Measurements from ENCODE around the gene AKAP13.
"Not testable (repeated sequence)": the region's sequence is repeated elsewhere in the genome, so short reads cannot be mapped to it uniquely, and the experiment has no call there.

Gene AKAP13

DNA sequence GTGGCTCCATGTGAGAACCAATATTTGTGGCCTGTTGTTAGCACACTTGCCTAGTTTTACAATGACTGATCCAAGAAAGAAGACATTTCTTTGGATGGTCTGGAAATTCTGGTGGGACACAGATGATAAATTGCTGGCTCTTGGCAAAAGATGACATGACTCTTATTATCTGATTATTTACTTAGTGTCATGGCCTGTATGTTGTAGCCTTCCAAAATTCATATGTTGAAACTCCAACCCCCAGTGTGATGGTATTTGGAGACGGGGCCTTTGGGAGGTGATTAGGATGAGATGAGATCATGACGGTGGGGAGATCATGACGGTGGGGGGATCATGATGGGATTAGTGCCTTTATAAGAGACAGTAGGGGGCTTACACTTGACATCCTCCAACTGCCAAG is 30.0 kb upstream of the AKAP13 start:
- DNase-seq (ENCODE audit: low read depth) = no peak

DNA sequence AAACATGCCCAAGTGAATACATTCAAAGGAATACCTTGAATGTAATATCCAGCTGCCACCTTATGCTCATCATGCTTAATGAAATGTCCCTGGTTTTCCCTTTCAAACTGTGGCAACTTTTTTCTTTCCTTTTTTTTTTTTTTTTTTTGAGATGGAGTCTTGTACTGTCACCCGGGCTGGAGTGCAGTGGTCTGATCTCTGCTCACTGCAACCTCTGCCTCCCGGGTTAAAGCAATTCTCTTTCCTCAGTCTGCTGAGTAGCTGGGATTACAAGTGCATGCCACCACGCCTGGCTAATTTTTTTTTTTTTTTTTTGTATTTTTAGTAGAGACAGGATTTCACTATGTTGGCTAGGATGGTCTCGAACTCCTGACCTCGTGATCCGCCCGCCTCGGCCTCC is 28.9 kb upstream of the AKAP13 start:
- not testable (repeated sequence) for DNase-seq (ENCODE audit: low read depth)

DNA sequence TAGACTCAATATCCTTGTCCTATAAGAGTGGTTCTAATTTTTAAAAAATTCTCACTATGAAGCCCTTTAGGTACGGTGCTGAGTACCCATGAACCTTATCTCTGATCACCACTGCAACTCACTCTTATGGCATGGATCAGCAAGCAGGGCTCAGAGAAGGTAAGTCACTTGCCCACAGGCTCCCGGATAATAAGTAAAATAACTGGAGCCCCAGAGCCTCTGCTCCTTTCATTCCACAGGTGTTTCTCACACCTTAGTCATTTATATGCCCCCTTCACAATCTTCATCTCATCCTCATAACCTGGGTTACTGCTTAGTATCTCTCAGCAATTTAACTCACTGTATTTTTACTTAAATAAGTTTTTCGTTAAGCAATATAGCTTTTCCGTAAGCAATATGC is 28.4 kb upstream of the AKAP13 start:
- no peak for DNase-seq (ENCODE audit: low read depth)

DNA sequence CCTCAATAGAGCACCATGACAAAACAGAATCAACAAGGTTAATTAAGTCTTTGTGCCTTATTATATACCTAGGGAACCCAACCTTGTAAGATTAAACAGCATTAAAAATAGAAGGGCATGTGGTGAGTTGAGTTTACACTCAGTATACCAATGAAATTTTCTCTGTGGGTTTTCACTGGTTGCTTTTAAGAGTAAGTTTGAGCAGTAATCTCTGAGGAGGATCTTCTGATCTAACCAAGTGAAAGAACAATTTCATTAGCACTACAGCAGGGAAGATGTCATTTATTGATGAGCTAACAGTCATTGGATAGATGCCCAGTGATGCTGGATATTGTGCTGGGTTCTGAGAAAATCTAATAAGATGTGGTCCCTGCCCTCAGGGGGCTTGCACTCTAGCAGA is 26.9 kb upstream of the AKAP13 start:
- DNase-seq (ENCODE audit: low read depth) = no peak

DNA sequence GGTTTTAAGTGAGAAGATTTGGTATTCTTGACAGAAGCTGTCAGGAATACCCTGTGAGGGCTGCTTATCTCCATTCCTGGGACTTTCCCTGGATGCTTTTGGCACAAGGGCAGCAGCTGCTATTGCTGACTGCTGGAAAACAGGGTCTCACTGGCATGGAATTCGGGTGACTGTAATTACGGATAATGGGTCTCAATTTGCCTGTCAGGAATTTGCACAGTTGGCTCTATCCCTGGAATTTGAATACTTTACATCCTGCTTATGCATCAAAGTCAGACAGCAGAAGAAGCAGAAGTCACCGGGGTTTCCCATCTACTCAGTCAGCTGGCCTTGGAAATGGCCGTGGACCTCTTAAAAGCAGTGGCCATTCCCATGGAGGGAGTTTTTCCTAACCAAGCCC is 25.9 kb upstream of the AKAP13 start:
- DNase-seq (ENCODE audit: low read depth) = peak; percentile 30

DNA sequence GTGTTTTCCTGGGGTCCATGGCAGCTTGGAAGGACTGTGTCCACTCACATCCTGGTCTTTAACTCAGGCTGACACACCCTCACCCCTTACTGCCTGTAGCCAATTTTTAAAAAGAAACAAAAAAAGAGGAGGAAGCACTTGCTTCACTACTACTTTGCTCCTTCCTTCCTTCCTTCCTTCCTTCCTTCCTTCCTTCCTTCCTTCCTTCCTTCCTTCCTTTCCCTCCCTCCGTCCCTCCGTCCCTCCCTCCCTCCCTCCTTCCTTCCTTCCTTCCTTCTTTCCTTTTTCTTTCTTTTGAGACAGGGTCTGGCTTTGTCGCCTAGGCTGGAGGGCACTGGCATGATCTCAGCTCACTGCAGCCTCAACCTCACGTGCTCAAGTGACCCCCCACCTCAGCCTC is 25.5 kb upstream of the AKAP13 start:
- DNase-seq (ENCODE audit: low read depth) = no peak

DNA sequence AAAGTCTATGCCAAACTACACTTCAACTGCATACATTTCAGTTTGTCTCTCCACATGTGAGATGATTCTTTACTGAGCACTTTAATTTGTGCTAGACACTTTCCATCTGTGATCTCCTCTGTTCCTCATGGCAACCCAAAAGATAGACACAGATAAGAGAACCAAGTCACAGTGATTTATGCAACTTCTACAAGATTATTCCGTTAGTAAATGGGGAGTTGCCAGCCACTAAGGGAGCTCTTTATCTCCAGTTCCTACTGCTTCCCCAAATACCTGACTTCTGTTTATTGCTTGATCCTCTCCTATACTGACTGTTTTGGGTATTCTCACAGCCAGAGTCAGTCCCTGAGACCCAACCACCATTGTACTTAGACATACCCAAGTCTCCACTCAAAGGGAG is 24.1 kb upstream of the AKAP13 start:
- no peak for DNase-seq (ENCODE audit: low read depth)

DNA sequence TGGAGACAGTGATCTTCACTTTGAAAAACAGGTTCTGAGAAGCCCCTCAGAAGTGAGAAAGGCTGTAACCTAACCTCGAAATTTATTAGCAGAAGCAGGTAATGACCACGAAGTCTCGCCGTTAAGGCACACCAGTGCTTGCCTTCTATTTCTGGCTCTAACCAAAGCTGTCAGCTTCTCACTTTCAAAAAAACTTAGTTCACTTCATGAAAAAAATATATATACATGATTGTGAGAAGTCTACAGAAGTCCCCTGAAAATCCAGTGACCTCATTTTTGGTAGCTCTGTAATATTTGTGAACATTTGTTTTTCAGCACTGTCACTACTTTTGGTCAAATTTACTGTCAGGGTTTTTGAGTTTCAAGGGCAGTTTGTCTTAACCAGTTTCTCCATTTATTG is 19.1 kb upstream of the AKAP13 start:
- no peak for DNase-seq (ENCODE audit: low read depth)

DNA sequence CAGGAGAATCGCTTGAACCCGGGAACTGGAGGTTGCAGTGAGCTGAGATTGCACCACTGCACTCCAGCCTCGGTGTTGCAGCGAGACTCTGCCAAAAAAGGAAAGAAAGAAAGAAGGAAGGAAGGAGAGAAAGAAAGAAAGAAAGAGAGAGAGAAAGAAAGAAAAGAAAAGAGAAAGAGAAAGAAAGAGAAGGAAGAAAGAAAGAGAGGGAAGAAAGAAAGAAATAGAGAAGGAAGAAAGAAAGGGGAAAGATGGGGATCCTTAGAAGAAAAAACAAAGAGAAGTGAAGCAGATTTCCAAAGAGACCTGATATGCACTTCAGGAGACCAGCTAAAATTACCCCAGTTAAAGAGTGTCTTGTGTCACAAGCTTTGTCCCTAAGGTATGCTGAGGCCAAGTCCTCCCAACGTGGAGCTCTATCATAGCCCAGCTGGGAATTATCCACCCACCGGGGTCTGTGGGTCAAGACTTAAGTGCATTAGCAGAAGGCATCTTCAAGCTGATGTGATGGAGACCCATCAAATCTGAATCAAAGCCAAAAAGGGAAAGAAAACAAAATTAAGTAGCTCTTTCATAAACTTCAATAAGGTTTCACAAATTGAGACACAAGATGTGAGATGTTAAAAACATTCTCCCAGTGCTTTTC is 17.8 kb upstream of the AKAP13 start:
- no peak for DNase-seq (ENCODE audit: low read depth)

DNA sequence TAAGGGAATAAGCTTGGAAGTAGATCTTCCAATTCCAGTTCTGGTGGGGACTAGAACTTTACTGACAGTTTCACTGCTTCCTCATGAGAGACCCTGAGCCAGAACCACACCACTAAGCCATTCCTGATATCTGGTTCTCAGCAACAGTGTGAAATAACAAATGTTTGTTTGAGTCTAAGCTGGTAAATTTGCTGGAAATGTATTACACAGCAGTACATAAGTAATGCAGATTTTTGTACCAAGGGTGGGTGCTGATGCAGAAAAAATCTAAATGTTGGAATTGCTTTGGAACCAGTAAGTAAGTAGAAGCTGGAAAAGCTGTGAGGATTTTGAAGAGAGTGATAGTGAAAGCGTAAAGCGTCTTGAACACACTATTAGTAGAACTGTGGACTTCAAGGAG is 14.4 kb upstream of the AKAP13 start:
- DNase-seq (ENCODE audit: low read depth) = no peak

DNA sequence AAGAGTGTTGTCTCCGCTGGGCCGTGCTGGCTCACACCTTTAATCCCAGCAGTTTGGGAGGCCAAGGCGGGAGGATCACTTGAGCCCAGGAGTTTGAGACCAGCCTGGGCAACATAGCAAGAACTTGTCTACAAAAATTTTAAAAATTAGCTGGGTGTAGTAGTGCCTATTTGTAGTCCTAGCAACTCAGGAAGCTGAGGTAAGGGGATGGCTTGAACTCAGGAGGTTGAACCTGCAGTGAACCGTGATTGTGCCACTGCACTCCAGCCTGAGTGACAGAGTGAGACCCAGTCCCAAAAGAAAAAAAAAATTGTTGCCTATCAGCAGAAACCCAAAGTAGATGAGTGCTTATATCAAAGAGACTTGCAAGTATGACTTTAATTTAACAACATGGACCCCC is 12.7 kb upstream of the AKAP13 start:
- no peak for DNase-seq (ENCODE audit: low read depth)

DNA sequence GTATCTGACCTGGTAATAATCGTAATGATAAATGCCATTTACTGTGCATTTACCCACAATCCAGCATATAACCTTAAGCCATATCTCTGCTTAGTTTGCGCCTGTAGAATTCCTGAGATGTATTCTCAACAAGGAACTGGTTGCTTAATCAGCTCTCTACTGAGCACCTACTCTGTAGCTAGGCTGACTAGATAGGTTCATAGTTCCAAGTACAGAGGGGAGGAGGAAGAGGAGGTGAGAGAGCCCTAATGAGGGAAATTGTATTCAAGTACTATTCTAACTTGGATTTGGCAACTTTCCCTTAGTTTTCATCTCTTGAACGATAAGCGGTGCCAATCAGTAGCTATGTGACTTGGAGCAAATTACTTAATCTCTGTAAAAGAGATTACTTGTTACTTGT is 5.6 kb upstream of the AKAP13 start:
- no peak for DNase-seq (ENCODE audit: low read depth)

DNA sequence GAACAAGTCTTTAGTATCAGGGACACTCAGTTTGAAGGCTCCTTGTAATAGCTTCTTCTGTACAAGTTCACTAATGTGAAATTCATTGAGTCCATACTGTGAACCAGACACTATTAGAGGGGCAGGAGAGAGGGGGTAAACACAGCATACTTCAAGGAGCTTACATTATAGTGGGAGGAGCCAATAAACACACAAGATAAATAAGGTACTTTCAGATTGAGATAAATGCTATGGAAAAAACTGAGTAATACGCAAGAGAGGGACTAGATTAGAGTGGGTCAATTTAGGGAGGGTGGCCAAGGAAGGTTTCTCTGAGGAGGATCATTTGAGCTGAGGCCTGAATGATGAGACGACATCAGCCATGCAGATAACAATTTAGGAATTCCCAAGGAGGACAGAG is 3.1 kb upstream of the AKAP13 start:
- no peak for DNase-seq (ENCODE audit: low read depth)

DNA sequence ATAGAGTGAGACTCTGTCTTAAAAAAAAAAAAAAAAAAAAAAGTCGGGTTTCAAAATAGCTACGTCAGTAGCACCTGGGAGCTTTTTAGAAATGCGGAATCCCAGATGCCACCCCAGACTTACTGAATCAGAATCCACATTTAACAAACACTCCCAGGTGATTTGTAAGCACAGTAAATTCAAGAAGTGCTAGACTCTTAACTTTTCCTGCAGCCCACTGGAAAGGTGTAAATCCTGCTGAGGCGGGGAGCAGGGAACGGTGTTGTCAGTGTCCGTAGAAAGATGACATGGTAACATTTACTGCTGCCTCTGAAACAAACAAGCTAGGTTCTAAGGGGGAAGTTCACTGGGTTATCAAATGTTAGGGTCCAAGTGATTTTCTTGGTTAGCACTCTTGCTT is 2.4 kb upstream of the AKAP13 start:
- no peak for DNase-seq (ENCODE audit: low read depth)

DNA sequence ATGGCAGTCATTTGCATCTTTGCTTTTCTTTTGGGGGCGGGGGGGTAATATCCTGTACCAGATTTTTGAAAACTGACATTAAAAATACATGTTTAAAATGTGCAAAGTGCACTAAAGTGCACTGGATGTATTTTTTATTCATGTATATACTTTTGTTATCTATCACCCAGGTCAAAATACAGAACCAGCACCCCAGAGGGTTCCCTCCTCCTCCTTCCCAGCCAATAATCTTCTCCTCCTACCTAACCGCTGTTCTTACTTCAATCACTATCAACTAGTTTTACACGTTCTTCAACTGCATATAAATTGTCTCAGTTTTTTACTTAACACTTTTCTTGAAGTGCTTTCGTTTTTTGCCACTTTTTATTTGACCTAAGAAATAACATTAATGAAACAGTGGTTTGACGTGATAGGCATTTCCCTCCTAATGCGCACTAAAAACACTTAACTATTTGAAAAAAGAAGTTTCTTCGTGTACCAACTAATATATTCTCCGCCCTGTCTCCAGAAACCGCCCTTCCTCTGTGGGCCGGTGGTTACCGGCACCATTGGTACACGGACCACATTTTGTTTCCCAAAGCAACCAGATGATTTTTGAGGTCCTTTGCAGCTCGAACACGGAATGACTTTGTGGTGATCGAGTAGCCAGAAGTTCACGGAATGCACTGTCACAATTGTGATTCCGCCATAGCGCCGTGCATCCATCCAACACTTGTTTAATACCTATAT is 836 bp upstream of the AKAP13 start:
- DNase-seq (ENCODE audit: low read depth) = peak; percentile 7

DNA sequence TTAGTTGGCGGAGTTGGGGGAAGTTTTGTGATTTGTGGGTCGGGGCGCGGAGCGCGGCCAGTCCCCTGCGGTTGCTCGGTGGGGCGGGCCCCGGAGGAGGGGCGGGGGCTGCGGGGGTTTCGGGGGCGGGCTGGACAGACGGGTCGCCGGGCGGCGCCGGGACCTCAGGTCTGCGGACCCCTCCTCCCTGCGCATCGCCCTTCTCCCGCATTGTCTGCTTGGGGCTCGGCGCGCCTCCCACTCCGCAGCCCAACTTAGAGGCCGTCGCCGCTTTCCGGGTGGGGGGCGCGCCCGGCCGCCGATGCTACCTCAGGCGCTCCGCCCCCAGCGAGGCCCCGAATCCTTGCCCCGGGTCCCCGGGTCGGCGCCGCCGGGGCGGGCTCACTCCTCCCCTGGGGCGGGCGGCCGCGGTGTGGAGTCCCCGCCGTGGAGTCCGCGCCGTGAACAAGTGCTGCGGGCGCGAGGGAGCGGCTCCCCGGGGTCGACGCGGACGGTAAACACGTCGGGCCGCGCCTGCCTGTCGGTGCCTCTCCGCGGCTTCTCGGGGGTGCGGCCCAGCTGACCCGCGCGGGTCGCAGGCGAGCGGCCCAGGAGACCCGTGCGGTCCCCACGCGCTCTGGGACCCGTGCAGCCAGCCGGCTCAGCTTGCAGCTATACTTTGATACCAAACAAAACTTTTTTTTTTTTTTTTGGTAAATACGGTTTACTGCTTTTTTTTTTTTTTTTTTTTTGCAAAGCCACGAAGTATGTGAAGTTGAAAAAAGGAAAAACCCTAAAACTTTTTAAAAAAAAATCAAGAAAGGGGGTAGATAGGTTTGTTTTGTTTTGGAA is 624 bp downstream of the AKAP13 start:
- DNase-seq (ENCODE audit: low read depth) = peak; percentile 8

DNA sequence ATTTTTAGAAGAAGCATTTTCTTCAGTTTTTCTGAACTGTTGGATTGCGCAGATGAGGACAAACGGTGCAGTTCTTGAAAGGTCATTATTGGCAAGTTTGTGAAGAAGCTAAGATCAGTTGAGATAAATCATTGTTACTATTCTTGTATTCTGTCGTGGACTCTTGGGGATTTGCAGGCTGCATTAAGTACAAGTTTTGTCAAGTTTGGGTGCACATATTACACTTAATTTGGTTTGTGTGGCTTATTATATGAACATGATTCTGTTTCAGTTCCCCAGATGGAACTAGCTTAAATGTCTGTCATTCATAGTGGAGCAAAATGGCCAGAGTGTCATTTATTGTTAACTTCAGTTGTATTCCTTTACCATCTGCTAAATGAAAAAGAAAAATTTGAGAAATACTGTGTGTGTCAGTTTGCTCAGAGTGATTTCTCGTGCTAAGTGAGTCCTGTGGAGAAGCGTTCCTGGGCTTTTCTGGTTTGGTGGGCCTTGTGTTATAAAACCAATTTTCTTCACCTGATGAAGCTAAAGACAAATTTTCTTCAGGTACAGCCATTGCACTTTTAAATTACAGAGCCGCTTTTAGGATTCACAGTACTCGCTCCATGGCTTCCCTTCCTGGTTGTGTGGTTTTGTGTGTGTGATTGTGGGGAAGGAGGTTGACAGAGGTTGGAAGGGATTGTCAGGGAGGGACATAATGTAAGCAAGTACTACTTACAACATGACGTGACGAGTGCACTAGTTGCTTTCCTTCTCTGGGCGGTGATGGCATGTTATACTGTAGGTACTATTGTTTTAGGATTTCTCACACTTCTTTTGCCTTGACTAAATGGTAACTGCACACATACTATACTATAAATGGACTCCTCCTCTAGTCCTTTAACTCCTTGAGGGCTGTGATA is 1.7 kb downstream of the AKAP13 start:
- no peak for DNase-seq (ENCODE audit: low read depth)

DNA sequence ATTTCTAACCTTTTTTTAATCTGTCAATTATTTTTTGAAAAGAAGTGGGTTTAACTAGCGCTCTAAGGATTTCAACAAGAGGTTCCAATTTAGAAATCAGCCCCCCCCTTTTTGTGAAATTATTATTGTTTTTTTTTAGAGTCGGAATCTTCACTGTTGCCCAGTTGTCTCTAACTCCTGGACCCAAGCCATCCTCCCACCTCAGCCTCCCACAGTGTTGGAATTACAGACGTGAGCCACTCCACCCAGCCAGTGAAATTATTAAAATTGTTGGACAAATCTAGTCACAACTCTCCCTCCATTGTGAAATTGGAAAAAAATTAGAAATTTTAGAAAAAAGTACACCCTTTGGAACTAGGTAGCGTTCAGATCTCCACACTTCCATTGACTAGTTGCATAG is 2.5 kb downstream of the AKAP13 start:
- DNase-seq (ENCODE audit: low read depth) = no peak

DNA sequence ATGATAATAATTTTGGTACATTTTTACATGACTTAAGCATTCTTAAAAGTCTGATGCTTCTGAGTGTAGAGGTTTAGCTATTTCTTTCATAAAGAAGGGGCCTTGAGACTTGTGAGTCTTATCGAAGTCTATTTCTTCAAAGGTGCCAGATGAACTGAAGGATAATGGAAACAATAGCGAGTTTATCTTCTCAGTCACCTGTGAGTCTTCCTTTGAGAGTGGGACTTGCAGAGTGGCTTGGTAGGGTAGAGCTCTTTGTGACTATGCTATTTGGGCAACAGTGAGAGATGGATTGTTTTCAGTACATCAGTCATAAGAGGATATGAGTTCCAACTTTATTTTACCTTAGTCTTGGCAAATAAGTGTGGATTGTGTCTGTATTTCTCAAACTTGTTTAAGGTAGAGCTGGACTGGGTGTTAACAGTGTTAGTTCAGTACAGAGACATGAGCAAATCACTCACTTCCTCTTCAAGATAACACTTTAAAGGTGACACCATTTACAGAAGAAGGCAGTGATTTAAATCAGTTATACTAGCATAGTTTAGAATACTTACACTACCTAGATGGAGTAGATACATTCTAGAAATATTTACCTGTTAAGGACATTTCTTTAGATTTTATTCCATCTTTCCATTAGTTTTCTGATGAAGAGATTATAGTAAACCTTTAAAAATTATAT is 3.2 kb downstream of the AKAP13 start:
- no peak for DNase-seq (ENCODE audit: low read depth)

DNA sequence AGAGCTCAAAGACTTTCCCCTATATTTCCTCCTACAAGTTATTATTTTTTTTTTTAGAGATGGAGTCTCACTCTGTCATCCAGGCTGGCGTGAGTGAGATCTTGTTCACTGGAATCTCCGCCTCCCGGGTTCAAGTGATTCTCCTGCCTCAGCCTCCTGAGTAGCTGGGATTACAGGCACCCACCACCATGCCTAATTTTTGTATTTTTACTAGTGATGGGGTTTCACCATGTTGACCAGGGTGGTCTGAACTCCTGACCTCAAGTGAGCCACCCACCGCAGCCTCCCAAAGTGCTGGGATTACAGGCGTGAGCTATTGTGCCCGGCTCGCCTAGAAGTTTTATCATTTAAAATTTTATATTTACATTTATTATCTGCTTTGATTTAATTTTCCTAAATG is 5.9 kb downstream of the AKAP13 start:
- no peak for DNase-seq (ENCODE audit: low read depth)

DNA sequence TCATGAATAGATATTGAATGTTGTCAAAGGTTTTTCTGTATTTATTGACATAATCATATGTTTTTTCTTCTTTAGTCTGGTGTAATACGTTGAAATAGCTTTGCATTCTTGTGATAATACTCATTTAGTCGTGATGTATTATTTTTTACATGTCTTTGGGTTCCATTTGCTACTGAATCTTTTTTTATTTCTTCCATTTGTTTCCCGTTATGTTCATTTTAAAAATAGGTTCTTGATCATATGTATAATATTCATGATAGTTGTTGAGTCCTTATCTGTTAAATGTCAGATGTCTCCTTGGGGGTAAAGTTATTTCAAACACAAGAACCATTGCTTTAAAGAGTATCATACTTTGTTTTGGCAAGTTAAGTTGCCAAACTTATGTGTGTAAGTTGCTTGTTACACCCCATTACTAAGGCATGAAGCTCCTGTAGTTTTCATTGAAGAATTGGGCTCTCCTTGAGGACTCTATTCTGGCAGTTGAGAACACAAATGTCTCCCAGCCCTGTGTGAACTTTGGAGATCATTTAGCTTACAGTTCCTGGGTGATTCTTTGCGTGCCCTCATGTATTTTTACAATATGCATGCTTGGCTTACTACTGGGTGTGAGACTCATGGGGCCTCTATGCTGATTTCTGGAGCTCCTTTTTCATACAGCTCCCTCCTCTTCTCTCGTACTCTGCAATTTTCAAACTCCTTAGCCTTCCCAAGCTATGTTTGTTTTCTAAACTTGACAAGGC is 8.3 kb downstream of the AKAP13 start:
- no peak for DNase-seq (ENCODE audit: low read depth)
